ENCODE results near the gene EVPL. TPM values are rescaled to one million over a fixed set of nuclear protein-coding genes. Genes with fewer than 3 reads are reported as not detected.
A peak's percentile ranks its signal among the peaks of the same experiment; 100 is the strongest.

Gene EVPL
- total RNA-seq, 3 donors from 2014 or later (not counting 1 experiment from before 2014, with no cell fraction given), result 0.94 to 1.2 TPM; not detected in 1

- peak overlapping the region; percentile 96 for H3K4me3 ChIP-seq (ENCODE audit: low read length)
These were observed 46.7 kb downstream of the EVPL start for GRCh38 chr17:75980188-75981018.

GRCh38 chr17:75979705-75980187, 47.4 kb downstream of the EVPL start:
- Histone ChIP-seq H3K27me3 (ENCODE audit: control insufficient read depth, insufficient read depth, low read length) (no peaks in the 10 kb centered on the region), H3K9me3 (ENCODE audit: control insufficient read depth, insufficient read depth, low read length) (no peaks in the 10 kb centered on the region), H3K36me3 (ENCODE audit: control insufficient read depth, insufficient read depth, low read length) (peaks cover 2% of the 10 kb centered on the region), H3K4me3 (ENCODE audit: low read length) (peak overlapping the region; percentile 96), H3K27ac (ENCODE audit: low read length) (peak overlapping the region; percentile 93), H3K4me1 (ENCODE audit: control insufficient read depth, insufficient read depth, low read length) (peaks cover 19% of the 10 kb centered on the region)
- Mint-ChIP-seq H3K9me3 (no peaks in the 10 kb centered on the region), H3K36me3 (no peaks in the 10 kb centered on the region), H3K4me1 (peaks cover 28 to 33% of the 10 kb centered on the region in 2 donors), H3K4me3 (peak overlapping the region; percentile 96), H3K27ac (peak overlapping the region; percentile 99 to 100), H3K27me3 (ENCODE audit: low read depth in 2 of 2) (no peaks in the 10 kb centered on the region)
- DNase-seq (no peak), ATAC-seq (peak; percentile 28 to 35 (median 30))
- intact Hi-C loops (cut with micrococcal nuclease), result loop anchor here (1.0 kb wide), 1 partner anchor 38 kb away; the partner anchor contains the start of gene FBF1
- TF ChIP-seq CTCF (IDR thresholded peaks at IDR 0.05), result no peak
- 7% methylated on average over 19 of the region's 19 CpGs for WGBS (ENCODE audit: insufficient coverage)

More at GRCh38 chr17:75980188-75981018, 46.7 kb downstream of the EVPL start:
- ATAC-seq (no peak), DNase-seq (no peak)
- peaks cover 19% of the 10 kb centered on the region for H3K4me1 ChIP-seq (ENCODE audit: control insufficient read depth, insufficient read depth, low read length)
- no peaks in the 10 kb centered on the region for H3K27me3 ChIP-seq (ENCODE audit: control insufficient read depth, insufficient read depth, low read length)
- Mint-ChIP-seq H3K9me3 (no peaks in the 10 kb centered on the region), H3K4me3 (peak overlapping the region; percentile 96), H3K36me3 (no peaks in the 10 kb centered on the region), H3K4me1 (peaks cover 28 to 33% of the 10 kb centered on the region in 2 donors), H3K27me3 (ENCODE audit: low read depth in 2 of 2) (no peaks in the 10 kb centered on the region), H3K27ac (peak overlapping the region; percentile 99 to 100)
- peaks cover 2% of the 10 kb centered on the region for H3K36me3 ChIP-seq (ENCODE audit: control insufficient read depth, insufficient read depth, low read length)
- H3K9me3 ChIP-seq (ENCODE audit: control insufficient read depth, insufficient read depth, low read length), result no peaks in the 10 kb centered on the region
- intact Hi-C loops (cut with micrococcal nuclease), result no loop called here
- 83% methylated on average over 10 of the region's 18 CpGs for WGBS (ENCODE audit: insufficient coverage)
- H3K27ac ChIP-seq (ENCODE audit: low read length), result peak overlapping the region; percentile 93
- TF ChIP-seq CTCF (IDR thresholded peaks at IDR 0.05), result no peak

- no peaks in the 10 kb centered on the region for H3K9me3 ChIP-seq (ENCODE audit: control insufficient read depth, insufficient read depth, low read length)
- DNase-seq (peak; percentile 90 to 98), ATAC-seq (peak; percentile 90 to 97 (median 91))
- TF ChIP-seq CTCF (IDR thresholded peaks at IDR 0.05), result peak; percentile 33
- H3K9me3 Mint-ChIP-seq, result no peaks in the 10 kb centered on the region
- H3K27me3 Mint-ChIP-seq (ENCODE audit: low read depth in 2 of 2), result no peaks in the 10 kb centered on the region
- H3K4me3 Mint-ChIP-seq, result peak within 1 kb of the TSS; percentile 96
- intact Hi-C loops (cut with micrococcal nuclease), result loop anchor here (1.0 kb wide), 1 partner anchor 38 kb away; the partner anchor contains the start of gene FBF1
- peaks cover 28 to 33% of the 10 kb centered on the region in 2 donors for H3K4me1 Mint-ChIP-seq
- no peaks in the 10 kb centered on the region for H3K27me3 ChIP-seq (ENCODE audit: control insufficient read depth, insufficient read depth, low read length)
- H3K36me3 ChIP-seq (ENCODE audit: control insufficient read depth, insufficient read depth, low read length), result peaks cover 4% of the 10 kb centered on the region
- H3K4me1 ChIP-seq (ENCODE audit: control insufficient read depth, insufficient read depth, low read length), result peaks cover 19% of the 10 kb centered on the region
- WGBS (ENCODE audit: insufficient coverage), result under 1% methylated on average over 72 of the region's 72 CpGs
- H3K36me3 Mint-ChIP-seq, result no peaks in the 10 kb centered on the region
- H3K27ac ChIP-seq (ENCODE audit: low read length), result peak within 1 kb of the TSS; percentile 93
- peak within 1 kb of the TSS; percentile 99 to 100 for H3K27ac Mint-ChIP-seq
- peak within 1 kb of the TSS; percentile 96 for H3K4me3 ChIP-seq (ENCODE audit: low read length)
These were observed 48.0 kb downstream of the EVPL start, which contains the start of the genes ACOX1 and TEN1 for GRCh38 chr17:75978938-75979704. Gene ACOX1 (minus strand): TSS chr17:75979166. CDS start chr17:75979073, 93 bp downstream. Gene TEN1 (plus strand): TSS chr17:75979240. CDS start chr17:75986193, 6,953 bp downstream.

Data from natural killer cell (primary cell).